HepG2 (cell line): Measurements from ENCODE around the gene TANGO2. TPM values are rescaled to one million over a fixed set of nuclear protein-coding genes. Genes with fewer than 3 reads are reported as not detected.

Experiments
- CEBPG ChIP-seq: IDR thresholded peaks from 2 replicates; pipeline ENCODE4 v1.6.1; 2016
- CREM ChIP-seq, 2 experiments: sonication (generic) in 1 of 2; formaldehyde crosslinking in 1 of 2; IDR thresholded peaks; 2 replicates each; pipeline versions ENCODE4 v1.4.0 to v1.6.1; 2016 to 2020; ENCODE audit warnings: antibody characterized with exemption in 1 of 2, mild to moderate bottlenecking in 1 of 2, missing genetic modification reagents in 1 of 2
- DDIT3 ChIP-seq: sonication (generic); formaldehyde crosslinking; IDR thresholded peaks from 2 replicates; pipeline ENCODE4 v1.4.0; 2020; ENCODE audit warnings: mild to moderate bottlenecking, missing genetic modification reagents
- EED ChIP-seq: sonication (generic); formaldehyde crosslinking; IDR thresholded peaks from 2 replicates; pipeline ENCODE4 v1.5.0; 2020; ENCODE audit warnings: mild to moderate bottlenecking, missing genetic modification reagents
- GABPB1 ChIP-seq: IDR thresholded peaks from 2 replicates; pipeline ENCODE4 v1.6.1; 2016; ENCODE audit warnings: mild to moderate bottlenecking, missing genetic modification reagents, moderate library complexity, missing compliant biosample characterization
- HBP1 ChIP-seq: IDR thresholded peaks from 2 replicates; pipeline ENCODE4 v1.6.1; 2016; ENCODE audit warnings: low read depth, control low read depth
- HOXA3 ChIP-seq: sonication (generic); formaldehyde crosslinking; IDR thresholded peaks from 2 replicates; pipeline ENCODE4 v1.5.0; 2020; ENCODE audit warnings: missing genetic modification reagents
- POLR2AphosphoS5 ChIP-seq: IDR thresholded peaks from 2 replicates; pipeline ENCODE4 v1.6.1; 2012; ENCODE audit warnings: low read depth, low read length
- PRDM10 ChIP-seq: sonication (generic); formaldehyde crosslinking; IDR thresholded peaks from 2 replicates; pipeline ENCODE4 v1.4.0; 2020; ENCODE audit warnings: low read depth, missing genetic modification reagents
- SP140L ChIP-seq: sonication (generic); formaldehyde crosslinking; IDR thresholded peaks from 2 replicates; pipeline ENCODE4 v1.4.0; 2020; ENCODE audit warnings: missing genetic modification reagents, borderline replicate concordance
- TAF15 ChIP-seq: fragments of 200-400 bp; formaldehyde crosslinking; IDR thresholded peaks from one replicate; pipeline ENCODE4 v1.6.1; 2018; ENCODE audit warnings: mild to moderate bottlenecking, low read depth, low read length; ENCODE audit not compliant: poor library complexity, severe bottlenecking
- TMF1 ChIP-seq: sonication (generic); formaldehyde crosslinking; IDR thresholded peaks from 2 replicates; pipeline ENCODE4 v1.8.1; 2022; ENCODE audit warnings: low read depth, missing genetic modification reagents
- ZBTB21 ChIP-seq: sonication (generic); formaldehyde crosslinking; IDR thresholded peaks from 2 replicates; pipeline ENCODE4 v1.4.0; 2020; ENCODE audit warnings: missing genetic modification reagents
- ZFP36L2 ChIP-seq: sonication (generic); formaldehyde crosslinking; IDR thresholded peaks from 2 replicates; pipeline ENCODE4 v1.4.0; 2020; ENCODE audit warnings: missing genetic modification reagents
- ZNF430 ChIP-seq: sonication (generic); formaldehyde crosslinking; IDR thresholded peaks from 2 replicates; pipeline ENCODE4 v1.9.0; 2021; ENCODE audit warnings: mild to moderate bottlenecking, missing genetic modification reagents
- ZNF646 ChIP-seq: sonication (generic); formaldehyde crosslinking; IDR thresholded peaks from 2 replicates; pipeline ENCODE4 v1.9.0; 2021; ENCODE audit warnings: mild to moderate bottlenecking, missing genetic modification reagents
- ZNF775 ChIP-seq: sonication (generic); formaldehyde crosslinking; IDR thresholded peaks from 2 replicates; pipeline ENCODE4 v1.4.0; 2020; ENCODE audit warnings: missing genetic modification reagents, mild to moderate bottlenecking, moderate library complexity, borderline replicate concordance
- polyA plus RNA-seq, 8 experiments: library from polyadenylated mRNA; depleted of rRNA in 3 of 8; stranded (reverse) in 7 of 8; unstranded in 1 of 8; fragments of >200 nt; fragmentation: Illumina TruSeq in 4 of 8; extraction: Trizol in 4 of 8; gene quantifications; 2 replicates each; pipeline versions ENCODE4 v1.2.1 to v1.2.3, GENCODE V29; 2011 to 2016; ENCODE audit warnings: low read depth in 4 of 8, missing spikeins in 1 of 8, mixed read lengths in 1 of 8; ENCODE audit not compliant: insufficient read depth in 1 of 8
- total RNA-seq, 5 experiments: library from RNA; depleted of rRNA; stranded (reverse); fragments of >200 nt; fragmentation: Illumina TruSeq; extraction: Trizol; gene quantifications; 2 replicates each; pipeline ENCODE4 v1.2.3, GENCODE V29; 2016; ENCODE audit warnings: low read depth in 1 of 5

TANGO2 gene
- total and polyA plus RNA-seq, 2 of the 13 experiments (the other 11 are each of a cell fraction or from before 2014, with no cell fraction given): 12.9 to 14.8 TPM

GRCh38 chr22:20079745-20080444 lies 59.0 kb downstream of the TANGO2 start, which contains the start of gene DGCR8 (continued):
- TF ChIP-seq CEBPG (peak; percentile 46; the same call in 1 of the 2 replicates), HOXA3 (CRISPR knock-in tag) (peak; percentile 87; the same call in 1 of the 2 replicates), ZBTB21 (CRISPR knock-in tag) (no peak), HBP1 (CRISPR knock-in tag) (no peak; the same call in 1 of the 2 replicates), TAF15 (no peak), EED (CRISPR knock-in tag) (no peak), ZFP36L2 (peak; percentile 60; the same call in 1 of the 2 replicates), POLR2AphosphoS5 (peak; percentile 86), ZNF646 (no peak), GABPB1 (CRISPR knock-in tag) (peak; percentile 92), DDIT3 (CRISPR knock-in tag) (no peak), PRDM10 (CRISPR knock-in tag) (peak; percentile 77), CREM (IDR thresholded peaks at IDR 0.05) (peak; percentile 57), CREM (CRISPR knock-in tag; IDR thresholded peaks at IDR 0.05) (no peak), SP140L (CRISPR knock-in tag) (no peak), ZNF775 (no peak), ZNF430 (CRISPR knock-in tag) (peak; percentile 91), TMF1 (peak; percentile 71)
